Esophagus muscularis mucosa (tissue), 4 donors: ENCODE results near the gene GATA2. TPM values are rescaled to one million over a fixed set of nuclear protein-coding genes. Genes with fewer than 3 reads are reported as not detected.

Source experiments
- DNase-seq: peaks from one replicate; pipeline ENCODE4 v3.0.0-alpha.2; 2017; ENCODE audit errors: extremely low spot score
- H3K27ac ChIP-seq, 4 donors: fragments of 200-600 bp; sonication (generic); replicated peaks in 1 of 4; 1 replicate in 3 of 4; 2 replicates in 1 of 4; pipeline ENCODE4 v1.5.1; 2016 to 2019; ENCODE audit warnings: mild to moderate bottlenecking in 1 of 4
- H3K27me3 ChIP-seq, 4 donors: fragments of 200-600 bp; sonication (generic); one replicate each; pipeline versions ENCODE4 v1.5.1 to v1.6.0; 2016 to 2019
- H3K36me3 ChIP-seq, 4 donors: fragments of 200-600 bp; sonication (generic); one replicate each; pipeline ENCODE4 v1.5.1; 2016 to 2019
- H3K4me1 ChIP-seq, 4 donors: fragments of 200-600 bp; sonication (generic); one replicate each; pipeline ENCODE4 v1.5.1; 2016 to 2019
- H3K4me3 ChIP-seq, 4 donors: fragments of 200-600 bp; sonication (generic); 1 replicate in 2 of 4; 2 replicates in 2 of 4; pipeline ENCODE4 v1.5.1; 2016 to 2019; ENCODE audit warnings: mild to moderate bottlenecking in 4 of 4, moderate library complexity in 1 of 4
- H3K9me3 ChIP-seq, 4 donors: fragments of 200-600 bp; sonication (generic); 1 replicate in 3 of 4; 2 replicates in 1 of 4; pipeline ENCODE4 v1.5.1; 2016 to 2019
- EP300 ChIP-seq: sonication (generic); formaldehyde crosslinking; IDR thresholded peaks from one replicate; pipeline ENCODE4 v1.6.1; 2017; ENCODE audit warnings: antibody characterized with exemption
- POLR2A ChIP-seq: fragments of 450-650 bp; IDR thresholded peaks from one replicate; pipeline ENCODE4 v1.6.1; 2017; ENCODE audit warnings: antibody characterized with exemption, moderate library complexity, mild to moderate bottlenecking, low read depth
- POLR2AphosphoS5 ChIP-seq, 2 donors: sonication (generic); formaldehyde crosslinking; IDR thresholded peaks; one replicate each; pipeline ENCODE4 v1.6.1; 2017; ENCODE audit warnings: antibody characterized with exemption in 2 of 2
- WGBS: methylation state at CpG from one replicate; pipeline ENCODE4 v1.1.5; 2018; 5-methylcytosine and 5-hydroxymethylcytosine counted together
- intact Hi-C: fragments of 100-400 bp; cut with DNase I; formaldehyde crosslinking; loops from one replicate; pipeline ENCODE4 v1.15.1; 2023
- total RNA-seq, 4 donors: library from RNA; depleted of rRNA; stranded (reverse); fragments of >200 nt; gene quantifications; one replicate each; pipeline versions ENCODE4 v1.1.0 to v1.2.1, GENCODE V29; 2016
- TF ChIP-seq, protein P1 (sequence below), 3 experiments: fragments of 200-600 bp in 2 of 3; fragments of 450-650 bp in 1 of 3; sonication (generic) in 2 of 3; IDR thresholded peaks; one replicate each; pipeline ENCODE4 v1.5.1; 2017 to 2019; ENCODE audit warnings: antibody characterized with exemption in 3 of 3, mild to moderate bottlenecking in 2 of 3, moderate library complexity in 1 of 3

The GATA2 gene
- total RNA-seq, 4 donors from 2014 or later, result 10.0 to 16.9 (median 13.4) TPM

DNA sequence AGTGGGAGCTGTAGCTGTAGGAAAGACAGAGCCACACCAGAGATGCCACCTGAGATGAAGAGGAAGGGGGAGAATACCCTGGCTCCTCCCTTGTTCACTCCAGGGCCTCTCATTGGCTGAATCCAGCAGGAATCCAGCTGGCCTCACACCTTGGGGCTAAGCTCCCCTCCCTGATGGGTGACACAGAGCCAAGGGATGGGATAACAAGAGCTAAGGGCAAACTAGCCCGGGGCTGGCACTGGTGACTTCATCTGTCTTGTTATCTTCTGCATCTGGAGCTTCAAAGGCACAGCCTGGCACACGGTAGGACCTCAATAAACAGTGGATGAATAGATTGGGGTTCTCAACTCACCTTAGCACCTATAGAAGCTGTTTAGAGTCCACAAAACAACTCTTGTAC lies 13.8 kb upstream of the GATA2 start:
- Histone ChIP-seq H3K36me3 (no peaks in the 10 kb centered on the region), H3K9me3 (no peaks in the 10 kb centered on the region), H3K4me3 (no peak overlapping the region), H3K27me3 (peaks cover 0 to 61% (median 3%) of the 10 kb centered on the region in 4 donors), H3K4me1 (no peaks in the 10 kb centered on the region), H3K27ac (no peak overlapping the region)
- TF ChIP-seq POLR2AphosphoS5 (IDR thresholded peaks at IDR 0.05), result no peak
- no peak for TF ChIP-seq EP300
- TF ChIP-seq, protein P1, sequence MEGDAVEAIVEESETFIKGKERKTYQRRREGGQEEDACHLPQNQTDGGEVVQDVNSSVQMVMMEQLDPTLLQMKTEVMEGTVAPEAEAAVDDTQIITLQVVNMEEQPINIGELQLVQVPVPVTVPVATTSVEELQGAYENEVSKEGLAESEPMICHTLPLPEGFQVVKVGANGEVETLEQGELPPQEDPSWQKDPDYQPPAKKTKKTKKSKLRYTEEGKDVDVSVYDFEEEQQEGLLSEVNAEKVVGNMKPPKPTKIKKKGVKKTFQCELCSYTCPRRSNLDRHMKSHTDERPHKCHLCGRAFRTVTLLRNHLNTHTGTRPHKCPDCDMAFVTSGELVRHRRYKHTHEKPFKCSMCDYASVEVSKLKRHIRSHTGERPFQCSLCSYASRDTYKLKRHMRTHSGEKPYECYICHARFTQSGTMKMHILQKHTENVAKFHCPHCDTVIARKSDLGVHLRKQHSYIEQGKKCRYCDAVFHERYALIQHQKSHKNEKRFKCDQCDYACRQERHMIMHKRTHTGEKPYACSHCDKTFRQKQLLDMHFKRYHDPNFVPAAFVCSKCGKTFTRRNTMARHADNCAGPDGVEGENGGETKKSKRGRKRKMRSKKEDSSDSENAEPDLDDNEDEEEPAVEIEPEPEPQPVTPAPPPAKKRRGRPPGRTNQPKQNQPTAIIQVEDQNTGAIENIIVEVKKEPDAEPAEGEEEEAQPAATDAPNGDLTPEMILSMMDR (IDR thresholded peaks at IDR 0.05), result no peak
- TF ChIP-seq POLR2A, result no peak
- DNase-seq, result no peak
- intact Hi-C loops, result no loop called here
- 55% methylated on average over 2 of the region's 2 CpGs for WGBS

DNA sequence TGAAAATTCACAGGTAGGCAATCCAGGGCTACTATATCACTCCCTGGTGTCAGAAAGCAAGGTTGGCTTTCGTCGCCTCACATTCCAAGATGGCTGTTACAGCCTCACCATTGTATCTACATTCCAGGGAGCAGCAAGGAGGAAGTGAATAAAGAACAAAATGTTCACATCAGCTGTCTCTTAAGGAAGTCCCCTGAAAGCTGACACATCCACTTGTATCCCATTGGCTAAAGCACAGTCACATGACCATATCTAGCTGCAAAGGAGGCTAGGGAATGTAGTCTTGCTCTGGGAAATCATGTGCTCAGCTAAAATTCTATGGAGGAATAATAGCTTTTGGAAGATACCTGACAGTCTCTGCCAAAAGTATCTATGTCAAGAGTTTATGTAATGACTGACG lies 12.8 kb upstream of the GATA2 start:
- WGBS, result 78% methylated on average over 3 of the region's 3 CpGs
- Histone ChIP-seq H3K4me1 (no peaks in the 10 kb centered on the region), H3K9me3 (no peaks in the 10 kb centered on the region), H3K27ac (no peak overlapping the region), H3K36me3 (no peaks in the 10 kb centered on the region), H3K4me3 (no peak overlapping the region), H3K27me3 (peaks cover 0 to 70% (median 2%) of the 10 kb centered on the region in 4 donors)
- TF ChIP-seq EP300, result no peak
- TF ChIP-seq, protein P1 (IDR thresholded peaks at IDR 0.05), result no peak
- TF ChIP-seq POLR2A, result no peak
- no peak for TF ChIP-seq POLR2AphosphoS5 (IDR thresholded peaks at IDR 0.05)
- no peak for DNase-seq
- intact Hi-C loops, result no loop called here

DNA sequence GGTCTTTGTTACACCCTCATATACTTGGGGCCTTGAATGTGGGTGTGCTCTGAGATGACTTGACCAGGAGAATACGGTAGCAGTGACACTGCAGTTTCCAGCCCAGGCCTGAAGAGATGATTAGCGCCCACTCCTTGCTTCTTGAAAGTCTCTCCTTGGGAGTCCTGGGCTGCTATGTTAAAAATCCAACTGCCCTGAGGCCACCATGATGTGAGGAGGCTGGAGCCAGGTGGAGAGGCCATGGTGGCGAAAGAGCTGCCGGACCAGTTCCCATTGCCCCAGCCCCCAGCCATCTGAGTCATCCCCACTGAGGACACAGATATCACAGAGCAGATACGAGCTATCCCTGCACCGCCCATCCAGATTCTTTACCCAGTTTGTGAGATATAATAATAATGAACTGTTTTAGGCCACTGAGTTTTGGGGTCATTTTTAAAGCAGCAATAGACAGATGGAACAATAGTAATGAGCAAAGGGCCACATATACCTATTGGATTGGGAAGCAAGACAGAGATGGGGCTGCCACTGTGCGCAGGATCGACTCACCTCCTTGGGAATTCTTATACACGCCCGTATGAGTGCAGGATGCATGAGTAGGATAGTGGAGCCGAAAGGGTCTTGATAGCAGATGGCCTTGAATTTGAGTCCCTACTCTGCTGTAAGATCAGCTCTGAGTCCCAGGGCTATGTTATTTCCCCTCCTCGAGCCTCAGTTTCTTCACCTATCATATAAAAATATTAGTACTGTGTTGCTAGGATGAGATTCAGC lies 12.1 kb upstream of the GATA2 start:
- DNase-seq, result no peak

DNA sequence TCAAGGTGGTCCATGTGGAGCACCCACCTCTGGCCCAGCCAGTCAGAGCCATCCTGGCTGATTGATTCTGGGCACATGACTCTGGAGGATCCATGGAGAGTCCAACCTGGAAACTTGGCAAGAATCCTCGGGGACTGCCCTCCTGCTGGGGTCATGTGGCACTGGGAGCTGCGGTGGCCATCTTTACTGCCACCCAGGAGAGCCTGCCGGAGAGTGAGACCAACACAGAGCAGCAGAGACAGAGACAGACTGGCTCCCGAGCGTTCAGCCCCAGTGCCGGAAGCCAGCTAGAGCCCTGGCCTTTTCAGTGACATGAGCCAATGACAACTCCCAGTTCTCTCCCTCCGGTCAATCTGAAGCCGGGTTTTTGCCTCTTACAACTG lies 11.5 kb upstream of the GATA2 start:
- WGBS, result 90% methylated on average over 6 of the region's 8 CpGs
- no peak overlapping the region for H3K4me3 ChIP-seq
- TF ChIP-seq POLR2A, result no peak
- TF ChIP-seq EP300, result no peak
- intact Hi-C loops, result loop anchor here (5.0 kb wide), 1 partner anchor 427 kb away; no protein-coding TSS in a partner anchor
- no peaks in the 10 kb centered on the region for H3K9me3 ChIP-seq
- H3K4me1 ChIP-seq, result no peaks in the 10 kb centered on the region
- peaks cover 0 to 4% (median 0%) of the 10 kb centered on the region in 4 donors for H3K36me3 ChIP-seq
- peaks cover 0 to 77% (median 3%) of the 10 kb centered on the region in 4 donors for H3K27me3 ChIP-seq
- no peak overlapping the region for H3K27ac ChIP-seq
- no peak for DNase-seq

More for the DNA sequence above, 12.1 kb upstream of the GATA2 start:
- intact Hi-C loops, result loop anchor here (5.0 kb wide), 1 partner anchor 428 kb away; no protein-coding TSS in a partner anchor
- Histone ChIP-seq H3K36me3 (no peaks in the 10 kb centered on the region), H3K9me3 (no peaks in the 10 kb centered on the region), H3K27me3 (peaks cover 0 to 76% (median 2%) of the 10 kb centered on the region in 4 donors), H3K4me1 (no peaks in the 10 kb centered on the region), H3K4me3 (no peak overlapping the region), H3K27ac (no peak overlapping the region)
- WGBS, result 92% methylated on average over 8 of the region's 12 CpGs
- no peak for TF ChIP-seq POLR2AphosphoS5 (IDR thresholded peaks at IDR 0.05)
- TF ChIP-seq, protein P1 (IDR thresholded peaks at IDR 0.05), result no peak
- TF ChIP-seq EP300, result no peak
- TF ChIP-seq POLR2A, result no peak

DNA sequence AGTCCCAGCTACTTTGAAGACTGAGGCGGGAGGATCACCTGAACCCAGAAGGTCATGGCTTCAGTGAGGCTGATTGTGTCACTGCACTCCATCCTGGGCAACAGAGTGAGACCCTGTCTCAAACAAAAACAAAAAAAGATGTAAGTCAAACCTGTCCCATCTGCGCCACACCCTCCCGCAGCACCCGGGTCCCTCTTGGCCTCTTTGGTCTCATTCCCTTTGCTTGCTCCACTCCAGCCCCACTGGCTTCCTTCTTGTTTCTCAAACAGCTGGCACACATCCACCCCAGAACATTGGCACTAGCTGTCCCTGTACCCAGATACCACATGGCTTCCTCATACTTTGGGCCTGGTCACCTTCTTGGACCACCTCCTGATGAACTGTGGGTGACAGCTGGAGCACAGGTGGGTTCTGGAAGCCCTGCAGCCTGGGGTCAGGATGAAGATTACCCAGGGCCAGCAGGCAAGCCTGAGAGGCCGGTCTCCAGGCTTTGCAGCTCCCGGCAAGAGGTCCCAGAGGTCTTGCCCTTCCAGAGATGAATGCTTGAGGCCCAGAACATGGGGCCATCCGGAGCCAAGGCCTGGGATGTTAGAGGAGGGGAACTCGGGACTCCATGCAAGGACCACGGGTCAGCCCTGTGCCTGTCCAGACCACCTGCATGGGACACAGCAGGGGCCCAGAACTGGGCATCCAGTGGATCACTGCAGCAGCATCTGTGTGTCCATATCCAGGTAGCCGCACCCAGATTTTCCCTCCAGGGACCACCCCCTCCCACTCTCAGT lies 10.9 kb upstream of the GATA2 start:
- intact Hi-C loops, result loop anchor here (5.0 kb wide), 1 partner anchor 427 kb away; no protein-coding TSS in a partner anchor
- H3K4me3 ChIP-seq, result no peak overlapping the region
- H3K27me3 ChIP-seq, result peaks cover 0 to 77% (median 8%) of the 10 kb centered on the region in 4 donors
- H3K36me3 ChIP-seq, result peaks cover 0 to 4% (median 0%) of the 10 kb centered on the region in 4 donors
- WGBS, result 91% methylated on average over 10 of the region's 10 CpGs
- H3K27ac ChIP-seq, result no peak overlapping the region
- DNase-seq, result peak; percentile 75
- no peaks in the 10 kb centered on the region for H3K4me1 ChIP-seq
- no peak for TF ChIP-seq POLR2AphosphoS5 (IDR thresholded peaks at IDR 0.05)
- TF ChIP-seq, protein P1 (IDR thresholded peaks at IDR 0.05), result no peak
- no peak for TF ChIP-seq POLR2A
- TF ChIP-seq EP300, result no peak
- no peaks in the 10 kb centered on the region for H3K9me3 ChIP-seq
